HuH-7.5 (cell line): ENCODE results near the gene GMPR2.
"Not testable (repeated sequence)": the region's sequence is repeated elsewhere in the genome, so short reads cannot be mapped to it uniquely, and the experiment has no call there.

Experiments used
- DNase-seq: peaks from one replicate; pipeline ENCODE4 v3.0.0; 2011; ENCODE audit warnings: low spot score

GMPR2 gene

DNA sequence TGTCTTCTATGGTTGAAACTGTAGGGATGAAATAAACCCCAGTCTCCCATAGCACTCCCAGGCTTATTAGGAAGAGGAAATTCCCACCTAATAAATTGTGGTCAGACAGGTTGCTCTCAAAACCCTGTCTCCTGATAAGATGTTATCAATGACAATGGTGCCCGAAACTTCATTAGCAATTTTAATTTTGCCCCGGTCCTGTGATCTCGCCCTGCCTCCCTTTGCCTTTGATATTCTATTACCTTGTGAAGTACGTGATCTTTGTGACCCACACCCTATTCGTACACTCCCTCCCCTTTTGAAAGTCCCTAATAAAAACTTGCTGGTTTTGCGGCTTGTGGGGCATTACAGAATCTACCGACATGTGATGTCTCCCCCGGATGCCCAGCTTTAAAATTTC is 30.2 kb upstream of the GMPR2 start:
- not testable (repeated sequence) for DNase-seq

DNA sequence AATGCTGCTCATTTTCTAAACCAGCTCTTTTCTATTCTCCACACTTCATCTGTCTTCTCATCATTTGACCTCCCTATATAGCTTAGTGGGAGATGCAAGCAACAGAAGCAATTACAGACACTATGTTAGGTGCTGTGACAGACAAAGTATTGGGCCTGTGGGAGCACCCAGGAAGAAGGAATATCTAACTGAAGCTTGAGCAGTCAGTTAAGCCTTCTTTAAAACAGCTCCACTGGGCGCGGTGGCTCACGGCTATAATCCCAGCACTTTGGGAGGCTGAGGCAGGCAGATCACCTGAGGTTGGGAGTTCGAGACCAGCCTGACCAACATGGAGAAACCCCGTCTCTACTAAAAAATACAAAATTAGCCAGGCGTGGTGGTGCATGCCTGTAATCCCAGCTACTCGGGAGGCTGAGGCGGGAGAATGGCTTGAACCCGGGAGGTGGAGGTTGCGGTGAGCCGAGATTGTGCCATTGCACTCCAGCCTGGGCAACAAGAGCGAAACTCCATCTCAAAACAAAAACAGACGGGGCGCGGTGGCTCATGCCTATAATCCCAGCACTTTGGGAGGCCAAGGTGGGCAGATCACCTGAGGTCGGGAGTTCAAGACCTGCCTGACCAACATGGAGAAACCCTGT is 29.4 kb upstream of the GMPR2 start:
- DNase-seq: not testable (repeated sequence)

DNA sequence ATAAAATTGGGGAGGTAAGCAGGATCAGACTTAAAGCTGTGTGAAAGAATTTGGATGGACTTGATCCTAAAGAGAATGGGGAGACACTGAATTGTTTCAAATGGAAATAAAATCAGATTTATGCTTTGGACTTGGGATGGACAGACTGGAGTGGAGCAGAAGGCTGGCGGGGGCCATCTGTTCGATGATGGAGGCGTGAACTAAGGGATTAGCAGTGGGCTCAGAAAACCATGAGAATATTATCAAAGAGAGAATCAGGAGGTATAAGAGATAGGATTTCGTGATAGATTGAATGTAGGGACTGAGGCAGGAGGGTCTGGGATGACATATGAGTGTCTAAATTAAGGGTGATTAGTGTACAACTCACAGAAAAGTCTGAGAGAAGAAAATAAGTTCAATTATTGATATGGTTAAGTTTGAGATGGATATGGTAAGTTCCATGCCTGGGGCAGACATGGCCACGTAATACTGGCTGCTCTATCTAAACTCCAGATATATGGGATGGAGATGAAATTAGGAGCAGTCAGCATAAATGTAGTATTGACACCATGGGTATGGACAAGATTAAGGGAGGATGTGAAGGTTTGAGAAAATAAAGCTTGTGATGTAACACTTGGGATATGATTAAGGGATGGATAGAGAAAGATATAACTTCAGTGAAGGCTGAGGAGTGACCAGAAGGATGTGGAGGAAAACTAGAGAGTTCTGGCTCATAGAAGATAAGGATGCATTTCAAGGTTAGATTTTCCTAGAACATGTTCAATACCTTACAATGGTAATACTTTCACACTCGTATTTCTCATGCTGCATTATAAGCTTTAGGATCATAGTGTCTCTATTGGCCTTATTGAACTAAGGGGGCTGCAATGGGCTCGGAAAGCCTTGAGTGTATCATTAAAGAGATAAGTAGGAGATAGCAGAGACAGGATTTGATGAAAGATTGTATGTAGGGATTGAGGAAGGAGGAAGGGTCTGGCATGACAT is 28.3 kb upstream of the GMPR2 start:
- peak; percentile 3 for DNase-seq

DNA sequence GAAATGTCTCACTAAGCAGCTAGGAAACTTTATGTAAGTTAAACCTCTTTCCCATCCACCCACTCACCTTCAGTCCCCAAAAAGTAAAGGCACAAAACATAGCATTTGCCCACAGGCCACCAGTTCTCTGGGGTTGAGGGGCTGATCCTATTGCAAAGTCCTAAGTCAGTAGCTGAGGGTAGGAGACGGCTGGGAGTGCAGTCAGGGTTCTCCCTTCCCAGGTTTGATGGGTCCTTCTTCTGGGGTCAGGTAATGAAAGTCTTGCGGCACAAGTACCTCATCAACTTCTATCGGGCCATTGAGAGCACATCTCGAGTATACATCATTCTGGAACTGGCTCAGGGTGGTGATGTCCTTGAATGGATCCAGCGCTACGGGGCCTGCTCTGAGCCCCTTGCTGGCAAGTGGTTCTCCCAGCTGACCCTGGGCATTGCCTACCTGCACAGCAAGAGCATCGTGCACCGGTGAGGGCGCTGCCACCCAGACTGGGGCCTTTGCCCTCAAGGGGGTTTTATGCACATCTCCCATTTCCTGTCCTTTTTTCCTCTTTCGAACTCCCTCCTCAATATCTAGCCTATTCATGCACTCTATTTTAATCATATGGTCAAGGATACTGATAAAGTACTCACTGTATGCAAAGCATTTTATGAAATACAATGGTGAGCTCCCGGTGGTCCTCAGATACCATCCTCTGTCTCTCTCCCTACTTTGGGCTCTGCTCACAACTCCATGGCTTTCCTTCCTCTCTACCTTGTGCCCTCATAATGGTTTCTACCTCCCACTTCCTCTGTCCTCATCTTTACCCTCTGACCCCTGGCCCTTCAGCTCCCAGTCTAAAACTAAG is 26.2 kb upstream of the GMPR2 start:
- peak; percentile 2 for DNase-seq

DNA sequence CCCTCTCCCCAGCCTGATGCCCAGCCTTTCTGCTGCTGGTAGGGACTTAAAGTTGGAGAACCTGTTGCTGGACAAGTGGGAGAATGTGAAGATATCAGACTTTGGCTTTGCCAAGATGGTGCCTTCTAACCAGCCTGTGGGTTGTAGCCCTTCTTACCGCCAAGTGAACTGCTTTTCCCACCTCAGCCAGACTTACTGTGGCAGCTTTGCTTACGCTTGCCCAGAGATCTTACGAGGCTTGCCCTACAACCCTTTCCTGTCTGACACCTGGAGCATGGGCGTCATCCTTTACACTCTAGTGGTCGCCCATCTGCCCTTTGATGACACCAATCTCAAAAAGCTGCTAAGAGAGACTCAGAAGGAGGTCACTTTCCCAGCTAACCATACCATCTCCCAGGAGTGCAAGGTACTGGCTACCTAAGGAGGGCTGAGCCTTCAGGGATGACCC is 25.6 kb upstream of the GMPR2 start:
- DNase-seq: no peak

DNA sequence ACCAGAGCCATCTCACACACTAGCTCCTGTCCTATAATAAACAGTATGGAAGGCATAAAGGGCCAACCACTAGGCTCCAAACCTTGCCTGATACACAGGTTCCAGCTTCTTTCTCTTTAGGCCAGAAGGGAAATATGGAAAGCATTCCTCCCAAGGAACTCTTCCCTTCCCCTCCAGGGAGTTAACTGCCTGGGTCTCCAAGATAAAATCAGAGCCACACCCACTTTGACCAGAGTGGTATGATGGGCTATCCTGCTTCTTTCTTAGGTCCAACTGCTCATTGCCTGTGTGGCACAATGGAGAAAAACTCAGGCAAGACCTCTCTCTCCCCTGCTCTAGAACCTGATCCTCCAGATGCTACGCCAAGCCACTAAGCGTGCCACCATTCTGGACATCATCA is 25.1 kb upstream of the GMPR2 start:
- no peak for DNase-seq

DNA sequence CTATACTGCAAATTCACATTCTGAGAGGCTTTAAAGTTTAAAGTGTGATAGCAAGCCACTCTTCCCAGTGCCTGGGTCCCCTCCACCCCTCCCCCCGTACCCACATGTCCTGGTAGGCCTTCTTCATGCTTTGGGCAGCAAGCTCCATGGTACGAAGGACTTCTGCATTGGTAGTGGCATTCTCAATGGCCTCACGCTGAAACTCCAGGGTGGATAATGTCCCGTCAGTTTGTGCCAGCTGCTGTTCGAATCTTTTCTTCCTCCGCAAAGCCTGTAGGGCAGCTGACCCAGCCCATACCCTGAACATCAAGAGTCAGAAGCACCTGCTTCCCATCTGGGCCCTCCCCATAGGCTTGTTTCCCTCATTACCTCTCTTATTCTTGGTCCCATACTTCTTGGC is 21.4 kb upstream of the GMPR2 start:
- no peak for DNase-seq

DNA sequence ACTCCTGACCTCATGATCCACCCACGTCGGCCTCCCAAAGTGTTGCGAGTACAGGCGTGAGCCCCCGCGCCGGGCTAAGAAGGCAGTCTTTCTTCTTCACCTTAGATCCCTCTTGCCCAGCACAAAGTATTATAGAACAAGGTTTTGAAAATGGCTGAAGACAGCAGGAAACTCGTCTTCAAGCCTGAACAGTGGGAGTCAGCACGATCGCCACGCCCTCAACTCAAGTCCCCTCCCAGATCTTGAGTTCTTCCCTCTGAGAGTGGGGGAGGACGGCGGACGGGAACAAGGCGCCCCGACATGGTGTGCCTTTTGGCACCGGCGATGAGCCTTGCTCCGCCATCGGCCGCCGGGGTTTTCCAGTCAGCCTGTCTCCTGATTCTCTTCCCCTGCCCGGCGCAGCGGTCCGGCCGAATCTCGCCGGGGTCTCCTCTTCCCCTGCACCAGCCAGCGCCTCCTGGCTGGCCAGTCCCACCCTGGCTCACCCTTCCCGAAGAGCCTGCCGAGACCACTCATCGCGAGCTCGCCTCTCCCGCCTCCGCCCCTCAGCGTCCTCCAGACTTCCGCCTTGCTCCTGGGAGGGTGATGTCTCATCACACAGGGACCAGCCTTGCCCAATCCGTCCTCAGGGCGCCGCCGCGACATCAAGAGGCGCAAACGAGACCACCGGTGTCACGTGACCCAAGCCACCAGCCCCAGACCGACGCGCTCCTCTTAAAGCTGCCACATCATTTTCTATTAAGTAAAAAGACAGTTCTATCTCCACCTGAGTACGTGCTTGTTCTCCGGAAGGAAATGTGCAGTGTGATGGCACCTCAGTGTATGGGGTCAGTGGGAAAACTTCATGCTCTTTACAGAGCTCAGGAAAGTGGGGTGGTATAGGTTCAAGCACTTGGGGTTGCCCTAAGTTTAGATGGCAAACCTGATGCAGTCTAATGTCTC is 19.5 kb upstream of the GMPR2 start, which contains the start of gene CHMP4A:
CHMP4A (minus strand) TSS at position 565 of the 942 bp plus-strand sequence; CDS start at position 516, 49 bp downstream.
- DNase-seq: peak; percentile 95

DNA sequence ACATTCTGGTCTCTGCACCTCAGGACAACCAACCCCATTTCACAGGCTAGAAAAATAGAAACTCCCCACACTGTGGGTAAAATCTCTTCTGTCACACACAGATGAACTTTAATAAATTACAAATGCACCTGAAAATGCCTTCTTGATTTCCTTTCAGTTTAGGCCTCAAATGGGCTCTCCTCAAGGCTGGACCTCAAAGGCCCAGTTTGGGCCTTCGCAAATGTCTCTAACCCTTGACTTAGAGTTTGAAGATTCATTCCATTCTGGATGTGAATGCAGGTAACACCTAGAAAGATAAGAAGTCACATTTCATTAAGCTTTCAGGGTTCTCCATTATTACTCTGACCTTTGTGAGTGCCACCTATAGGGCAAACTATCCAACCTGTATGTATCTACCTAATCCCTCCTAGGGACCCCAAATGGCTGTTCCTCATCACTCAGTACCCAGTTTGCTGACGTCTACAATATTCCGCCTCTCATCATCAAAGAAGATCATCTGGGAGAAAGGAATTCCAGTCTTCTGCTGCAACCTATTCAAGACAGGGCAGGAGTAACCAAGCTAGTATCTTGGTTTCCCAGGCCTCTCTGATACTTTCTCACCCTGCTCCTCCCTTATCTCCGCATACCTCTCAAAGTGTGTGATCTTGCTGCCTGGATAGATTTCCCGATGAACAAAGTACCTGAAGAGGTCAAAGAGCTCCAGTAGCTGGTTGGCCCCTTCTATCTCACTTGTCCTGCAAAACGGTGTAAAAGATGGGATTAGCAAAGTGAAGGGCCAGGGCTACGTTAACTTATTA is 18.7 kb upstream of the GMPR2 start:
- DNase-seq: no peak

DNA sequence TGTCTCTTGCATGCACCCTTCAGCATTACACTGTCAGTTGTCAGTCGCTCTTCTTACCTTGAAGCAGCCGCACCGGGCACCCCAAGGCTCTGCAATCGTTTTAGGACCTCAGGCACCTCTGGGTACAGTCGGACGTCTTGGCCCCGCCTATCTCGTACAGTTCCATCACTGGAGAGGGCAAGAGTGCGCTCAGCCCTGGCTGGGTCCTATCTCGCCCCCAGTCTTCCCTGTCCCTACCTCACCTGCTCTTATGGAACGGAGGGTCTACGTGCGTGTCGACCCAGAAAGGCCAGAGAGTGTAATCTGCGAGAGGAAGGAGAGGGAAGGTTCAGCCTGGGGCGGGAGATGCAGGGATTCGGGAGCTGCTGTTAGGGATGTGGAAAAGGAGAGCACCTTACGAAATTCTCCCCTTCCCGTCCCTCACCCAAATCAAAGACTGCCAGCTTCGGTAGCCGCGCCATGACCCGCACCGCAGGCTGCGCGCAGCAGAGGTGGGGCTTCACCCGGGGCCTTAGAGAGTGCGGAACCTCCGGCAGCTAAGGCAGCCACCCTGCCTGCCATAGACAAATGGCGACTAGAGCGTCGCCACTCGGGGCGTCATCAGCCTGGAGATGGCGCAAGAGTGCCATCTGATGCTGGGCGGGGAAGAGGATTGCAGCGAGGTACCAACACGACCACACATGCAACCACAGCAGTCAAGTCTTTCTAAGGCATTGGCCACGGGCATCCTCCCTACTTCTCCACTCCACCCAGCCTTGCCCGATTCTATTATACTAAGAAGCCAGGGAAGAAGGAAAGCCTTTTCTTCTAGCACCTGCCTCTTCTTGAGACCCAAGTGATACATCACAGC is 17.0 kb upstream of the GMPR2 start, which contains the start of gene MDP1:
MDP1 (minus strand) TSS at position 572 of the 850 bp plus-strand sequence; CDS start at position 461, 111 bp downstream.
- DNase-seq: peak; percentile 82

DNA sequence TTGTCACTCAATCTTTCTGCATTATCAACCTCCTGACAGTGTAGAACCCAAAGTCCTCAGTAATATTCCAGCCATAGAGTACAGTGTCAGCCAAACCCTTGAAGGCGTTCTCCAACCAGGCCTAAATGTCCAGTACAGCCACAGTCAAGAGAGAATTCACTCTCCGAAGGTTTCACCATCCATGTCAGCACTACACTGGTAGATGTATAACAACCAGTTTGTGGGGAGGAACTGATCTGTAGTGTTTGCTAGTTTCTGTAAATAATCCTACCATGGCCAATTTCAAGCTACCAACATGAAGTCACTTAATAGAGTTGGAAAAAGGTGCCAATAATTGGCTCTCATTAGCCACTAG is 16.4 kb upstream of the GMPR2 start:
- DNase-seq: no peak

DNA sequence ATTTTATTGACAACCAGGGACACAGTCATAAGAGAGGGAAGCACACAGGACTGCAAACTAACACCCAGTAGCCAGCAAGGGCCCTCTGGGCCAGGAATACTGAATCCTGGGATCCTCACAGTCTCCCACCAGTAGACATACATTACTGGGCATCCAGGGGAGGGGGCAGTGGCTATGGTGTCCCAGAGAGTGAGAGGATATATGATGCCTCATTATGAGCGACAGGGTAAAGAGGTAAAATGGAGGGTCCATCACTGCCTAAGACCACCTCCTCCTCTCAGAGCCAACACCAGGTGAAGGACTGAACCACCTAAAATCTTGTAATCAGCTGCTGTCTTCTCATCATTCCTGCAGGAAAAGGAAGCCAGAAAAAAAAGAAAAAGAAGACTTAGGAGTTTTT is 15.9 kb upstream of the GMPR2 start:
- DNase-seq: not testable (repeated sequence)

DNA sequence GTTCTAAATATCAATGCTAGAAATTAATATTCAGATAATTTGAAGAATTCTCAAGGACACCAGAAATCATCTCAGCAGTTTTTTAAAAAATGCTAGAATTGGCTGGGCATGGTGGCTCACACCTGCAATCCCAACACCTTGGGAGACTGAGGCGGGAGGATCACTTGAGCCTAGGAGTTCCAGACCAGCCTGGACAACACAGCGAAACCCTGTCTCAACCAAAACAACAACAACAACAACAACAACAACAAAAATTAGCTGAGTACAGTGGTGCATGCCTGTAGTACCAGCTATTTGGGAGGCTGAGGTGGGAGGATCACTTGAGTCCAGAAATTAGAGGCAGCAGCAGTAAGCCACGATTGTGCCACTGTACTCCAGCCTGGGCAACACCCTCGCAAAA is 13.6 kb upstream of the GMPR2 start:
- no peak for DNase-seq

DNA sequence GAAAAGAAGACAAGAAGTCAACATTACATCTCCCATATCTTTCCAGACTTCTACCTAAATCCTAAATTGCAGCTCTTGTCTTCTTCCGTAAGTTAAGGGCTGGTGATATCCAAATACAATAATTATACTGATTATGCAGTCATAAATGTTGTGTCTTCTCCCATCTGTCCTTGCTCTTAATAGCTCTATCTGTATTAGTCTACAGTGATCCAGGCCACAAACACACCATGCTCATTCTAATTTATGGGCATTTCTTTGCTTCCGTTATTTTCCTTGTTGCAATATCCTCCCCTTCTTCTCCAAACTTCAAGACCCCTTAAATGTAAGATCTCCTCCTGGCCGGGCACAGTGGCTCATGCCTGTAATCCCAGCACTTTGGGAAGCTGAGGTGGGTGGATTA is 13.2 kb upstream of the GMPR2 start:
- DNase-seq: no peak

DNA sequence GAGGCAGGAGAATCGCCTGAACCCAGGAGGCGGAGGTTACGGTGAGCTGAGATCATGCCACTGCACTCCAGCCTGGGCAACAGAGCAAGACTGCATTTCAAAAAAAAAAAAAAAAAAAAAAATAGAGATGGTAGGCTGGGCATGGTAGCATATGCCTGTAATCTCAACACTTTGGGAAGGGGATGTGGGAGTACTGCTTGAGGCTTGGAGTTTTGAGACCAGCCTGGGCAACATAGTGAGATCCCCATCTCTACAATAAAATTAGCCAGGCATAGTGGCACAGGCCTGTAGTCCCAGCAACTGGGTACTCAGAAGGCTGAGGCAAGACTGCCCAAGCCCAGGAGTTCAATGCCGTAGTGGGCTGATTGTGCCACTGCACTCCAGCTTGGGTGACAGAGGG is 9.7 kb upstream of the GMPR2 start:
- DNase-seq: not testable (repeated sequence)

DNA sequence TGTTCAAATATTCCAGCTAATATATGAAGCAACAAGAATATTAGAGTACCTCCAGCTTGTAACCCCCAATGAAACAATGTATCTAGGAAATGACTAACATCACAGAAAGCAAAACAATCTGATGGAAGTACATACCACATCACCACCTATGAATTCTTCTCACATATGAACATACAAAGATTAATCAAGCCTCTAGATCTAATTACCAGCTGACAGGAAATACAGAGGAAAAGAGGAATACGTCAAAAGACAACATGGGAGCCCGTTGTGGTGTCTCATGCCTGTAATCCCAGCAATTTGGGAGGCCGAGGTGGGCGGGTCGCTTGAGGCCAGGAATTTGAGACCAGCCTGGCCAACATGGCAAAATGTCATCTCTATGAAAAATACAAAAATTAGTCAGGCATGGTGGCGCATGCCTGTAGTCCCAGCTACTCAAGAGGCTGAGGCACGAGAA is 8.1 kb upstream of the GMPR2 start:
- no peak for DNase-seq

DNA sequence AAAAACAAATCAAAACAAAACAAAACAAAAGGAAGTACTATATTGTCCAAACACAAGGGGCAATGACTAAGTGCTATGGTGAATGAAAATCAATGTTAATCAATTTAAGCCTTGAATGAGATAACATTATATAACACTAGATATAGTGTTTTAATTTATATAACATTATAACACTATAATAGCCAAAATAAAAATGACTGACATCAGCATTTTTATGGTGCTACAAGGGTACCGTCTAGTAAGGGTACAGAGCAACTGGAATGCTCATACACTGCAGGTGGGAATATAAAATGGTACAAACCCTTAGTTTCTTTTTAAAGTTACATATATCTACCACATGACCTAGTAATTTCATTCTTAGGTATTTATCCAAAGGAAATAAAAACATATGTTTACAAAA is 6.3 kb upstream of the GMPR2 start:
- DNase-seq: no peak

DNA sequence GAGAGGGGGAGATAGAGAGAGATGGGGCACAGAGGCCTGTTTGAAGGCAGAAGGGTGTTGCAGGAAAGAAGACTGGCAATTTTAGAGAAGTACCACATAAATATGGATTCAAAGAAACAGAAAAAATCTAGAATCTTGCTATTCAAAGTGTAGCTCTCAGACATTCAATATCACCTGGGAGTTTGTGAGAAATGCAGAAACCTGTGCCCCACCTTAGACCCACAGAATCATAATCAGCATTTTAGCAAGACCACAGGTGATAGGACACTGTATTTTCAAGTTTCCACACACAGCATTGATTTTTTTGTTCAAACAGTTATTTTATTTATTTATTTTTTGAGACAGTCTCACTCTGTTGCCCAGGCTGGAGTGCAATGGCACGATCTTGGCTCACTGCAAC is 3.8 kb upstream of the GMPR2 start:
- no peak for DNase-seq
